PC-3 (cell line): Measurements from ENCODE around the gene SRGAP3. TPM values are rescaled to one million over a fixed set of nuclear protein-coding genes. Genes with fewer than 3 reads are reported as not detected.

Experiments
- ATAC-seq: fragments of 200-7000 bp; cut with Tn5 transposase; 2 replicates; pipeline ENCODE4 v1.9.1; 2020; ENCODE audit warnings: mild to moderate bottlenecking, moderate library complexity
- BruUV-seq: library from RNA; stranded (reverse); fragments of 400-500 nt; replicated peaks from 2 replicates; lab custom pipeline; 2021; lab: Mats Ljungman, UMichigan
- CTCF ChIA-PET: fragments of 300-600 bp; sonication (Branson Sonifier 250); formaldehyde crosslinking; loops from one replicate; lab custom pipeline; 2022; ENCODE audit warnings: antibody characterized with exemption; lab: Charles Lee
- POLR2A ChIA-PET: fragments of 300-600 bp; sonication (Branson Sonifier 250); formaldehyde crosslinking; loops from one replicate; lab custom pipeline; 2022; ENCODE audit warnings: antibody characterized with exemption; ENCODE audit not compliant: unreplicated experiment; lab: Charles Lee
- DNase-seq: peaks from one replicate; pipeline ENCODE4 v3.0.0-alpha.2; 2015
- H2AFZ ChIP-seq: fragments of 300-600 bp; sonication (generic); 2 replicates; pipeline ENCODE4 v1.6.0; 2016; ENCODE audit warnings: antibody characterized with exemption, low read length
- H3F3A ChIP-seq: fragments of 300-600 bp; sonication (generic); one replicate; pipeline ENCODE4 v1.6.0; 2017; ENCODE audit warnings: antibody characterized with exemption, low read length, control low read depth, mild to moderate bottlenecking; ENCODE audit not compliant: unreplicated experiment
- H3K27ac ChIP-seq: fragments of 300-600 bp; sonication (generic); 2 replicates; pipeline ENCODE4 v1.5.1; 2016; ENCODE audit warnings: mild to moderate bottlenecking, low read length
- H3K27me3 ChIP-seq: fragments of 300-600 bp; sonication (generic); 2 replicates; pipeline ENCODE4 v1.6.1; 2016; ENCODE audit warnings: low read length, mixed read lengths
- H3K36me3 ChIP-seq: fragments of 300-600 bp; sonication (generic); 2 replicates; pipeline ENCODE4 v1.6.1; 2016; ENCODE audit warnings: low read depth, mixed run types, low read length, mixed read lengths
- H3K4me1 ChIP-seq: fragments of 300-600 bp; sonication (generic); 2 replicates; pipeline ENCODE4 v1.5.1; 2016; ENCODE audit warnings: low read length; ENCODE audit not compliant: insufficient read depth
- H3K4me2 ChIP-seq: fragments of 300-600 bp; sonication (generic); 2 replicates; pipeline ENCODE4 v1.6.0; 2016; ENCODE audit warnings: low read length
- H3K4me3 ChIP-seq: fragments of 300-600 bp; sonication (generic); 2 replicates; pipeline ENCODE4 v1.5.1; 2016; ENCODE audit warnings: mild to moderate bottlenecking, low read length, mixed read lengths
- H3K79me2 ChIP-seq: fragments of 300-600 bp; sonication (generic); 2 replicates; pipeline ENCODE4 v1.6.1; 2017; ENCODE audit warnings: low read length, mixed read lengths
- H3K9ac ChIP-seq: fragments of 300-600 bp; sonication (generic); 2 replicates; pipeline ENCODE4 v1.6.0; 2016; ENCODE audit warnings: mild to moderate bottlenecking, low read length
- H3K9me2 ChIP-seq: fragments of 300-600 bp; sonication (generic); replicated peaks from 2 replicates; pipeline ENCODE4 v1.6.1; 2016; ENCODE audit warnings: mixed run types, low read length, mixed read lengths
- H3K9me3 ChIP-seq: fragments of 300-600 bp; sonication (generic); 2 replicates; pipeline ENCODE4 v1.6.1; 2016; ENCODE audit warnings: low read length, mixed read lengths
- H4K20me1 ChIP-seq: fragments of 300-600 bp; sonication (generic); 2 replicates; pipeline ENCODE4 v1.6.1; 2016; ENCODE audit warnings: low read length, mixed read lengths
- EZH2 ChIP-seq: fragments of 300-600 bp; sonication (generic); IDR thresholded peaks from one replicate; pipeline ENCODE4 v1.6.1; 2017; ENCODE audit warnings: antibody characterized with exemption, mild to moderate bottlenecking, low read length; ENCODE audit not compliant: unreplicated experiment
- EZH2phosphoT487 ChIP-seq: fragments of 300-600 bp; sonication (generic); IDR thresholded peaks from 2 replicates; pipeline ENCODE4 v1.6.1; 2018; ENCODE audit warnings: mild to moderate bottlenecking, antibody characterized with exemption, low read length, borderline replicate concordance
- intact Hi-C: fragments of 100-400 bp; cut with micrococcal nuclease; formaldehyde crosslinking; loops from 2 replicates; pipeline ENCODE4 v1.9.0; 2023
- total RNA-seq: library from RNA; depleted of rRNA; stranded (reverse); fragments of >200 nt; gene quantifications from 2 replicates; pipeline ENCODE4 v1.2.3, GENCODE V29; 2014
- TF ChIP-seq, protein P1 (sequence below): fragments of 300-600 bp; sonication (generic); conservative IDR thresholded peaks from 2 replicates; pipeline ENCODE4 v1.5.1; 2017; ENCODE audit warnings: antibody characterized with exemption, low read depth, mild to moderate bottlenecking, low read length

Gene SRGAP3
- total RNA-seq, 1 experiment from 2014 or later: 7.5 TPM

DNA sequence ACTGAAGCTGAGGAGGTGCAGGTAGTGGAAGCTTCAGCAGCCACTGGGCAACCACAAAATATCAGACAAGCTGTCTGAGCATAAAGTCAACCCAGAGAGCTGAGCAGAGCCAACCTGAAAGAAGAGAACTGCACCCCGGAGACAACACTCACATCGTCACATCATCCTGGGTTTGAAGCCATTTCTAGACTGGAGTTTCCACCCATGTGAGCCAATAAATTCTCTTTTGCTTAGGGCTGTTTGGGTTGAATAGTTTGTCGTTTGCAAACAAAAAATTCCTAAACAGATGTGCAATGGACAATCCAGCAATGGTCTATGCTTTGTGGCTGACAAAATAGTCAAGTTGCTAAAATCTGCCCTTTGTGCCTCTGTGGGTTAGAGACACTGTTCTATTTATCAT, 270.9 kb downstream of the SRGAP3 start:
- Histone ChIP-seq H3K9me2 (no peaks in the 10 kb centered on the region), H3K36me3 (no peaks in the 10 kb centered on the region), H3K9me3 (no peaks in the 10 kb centered on the region), H3K4me1 (no peaks in the 10 kb centered on the region), H3K4me3 (no peak overlapping the region), H3K27me3 (peaks cover 3% of the 10 kb centered on the region; the same call in 1 of the 2 replicates), H3K27ac (no peak overlapping the region), H3K79me2 (no peaks in the 10 kb centered on the region), H2AFZ (no peak overlapping the region), H4K20me1 (no peaks in the 10 kb centered on the region), H3K9ac (no peak overlapping the region), H3K4me2 (no peak overlapping the region), H3F3A (no peaks in the 10 kb centered on the region)
- BruUV-seq: no TSS peak
- intact Hi-C loops: no loop called here
- no peak for DNase-seq
- CTCF ChIA-PET: no interaction called here
- TF ChIP-seq EZH2phosphoT487 (no peak), EZH2 (no peak)
- TF ChIP-seq, protein P1, sequence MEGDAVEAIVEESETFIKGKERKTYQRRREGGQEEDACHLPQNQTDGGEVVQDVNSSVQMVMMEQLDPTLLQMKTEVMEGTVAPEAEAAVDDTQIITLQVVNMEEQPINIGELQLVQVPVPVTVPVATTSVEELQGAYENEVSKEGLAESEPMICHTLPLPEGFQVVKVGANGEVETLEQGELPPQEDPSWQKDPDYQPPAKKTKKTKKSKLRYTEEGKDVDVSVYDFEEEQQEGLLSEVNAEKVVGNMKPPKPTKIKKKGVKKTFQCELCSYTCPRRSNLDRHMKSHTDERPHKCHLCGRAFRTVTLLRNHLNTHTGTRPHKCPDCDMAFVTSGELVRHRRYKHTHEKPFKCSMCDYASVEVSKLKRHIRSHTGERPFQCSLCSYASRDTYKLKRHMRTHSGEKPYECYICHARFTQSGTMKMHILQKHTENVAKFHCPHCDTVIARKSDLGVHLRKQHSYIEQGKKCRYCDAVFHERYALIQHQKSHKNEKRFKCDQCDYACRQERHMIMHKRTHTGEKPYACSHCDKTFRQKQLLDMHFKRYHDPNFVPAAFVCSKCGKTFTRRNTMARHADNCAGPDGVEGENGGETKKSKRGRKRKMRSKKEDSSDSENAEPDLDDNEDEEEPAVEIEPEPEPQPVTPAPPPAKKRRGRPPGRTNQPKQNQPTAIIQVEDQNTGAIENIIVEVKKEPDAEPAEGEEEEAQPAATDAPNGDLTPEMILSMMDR: no peak
- POLR2A ChIA-PET: no interaction called here
- ATAC-seq: no peak

DNA sequence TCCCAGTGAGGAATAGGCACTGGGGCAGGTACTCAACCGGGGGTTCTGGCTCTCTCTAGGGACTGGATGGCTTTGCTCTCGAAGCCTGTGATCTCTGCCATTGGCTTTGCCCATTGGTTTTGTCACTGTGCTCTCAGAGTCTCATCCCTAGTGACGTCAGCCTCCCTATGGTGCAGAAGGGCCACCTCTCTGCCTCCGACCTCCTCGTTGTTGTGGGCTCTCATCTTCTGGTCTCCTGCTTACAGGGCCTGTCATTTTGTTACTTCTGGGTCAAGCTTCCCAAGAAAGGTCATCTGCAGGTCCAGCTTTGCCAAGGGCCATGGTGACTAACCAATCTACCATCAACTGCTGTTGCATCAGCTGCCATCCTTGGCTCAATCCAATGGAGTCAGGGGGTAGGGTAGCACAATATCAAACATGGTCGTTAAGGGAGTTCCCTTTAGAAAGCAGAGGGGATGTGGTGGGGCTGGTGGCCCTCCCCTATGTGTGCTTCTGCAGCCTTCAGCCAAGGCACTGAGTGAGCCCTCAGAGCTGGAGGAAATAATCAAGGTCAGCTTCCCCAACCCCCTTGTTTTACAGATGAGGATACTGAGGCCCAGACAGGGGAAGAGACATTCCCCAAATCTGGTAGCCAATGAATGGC, 272.8 kb downstream of the SRGAP3 start:
- no TSS peak for BruUV-seq
- no peak overlapping the region for H3K4me2 ChIP-seq

More for the DNA sequence above, 272.8 kb downstream of the SRGAP3 start:
- H3F3A ChIP-seq: no peaks in the 10 kb centered on the region
- no peaks in the 10 kb centered on the region for H3K9me3 ChIP-seq
- H3K36me3 ChIP-seq: no peaks in the 10 kb centered on the region
- no peaks in the 10 kb centered on the region for H3K4me1 ChIP-seq
- no peak overlapping the region for H3K27ac ChIP-seq
- TF ChIP-seq EZH2phosphoT487: no peak
- no peak for TF ChIP-seq EZH2
- TF ChIP-seq, protein P1: no peak
- no peaks in the 10 kb centered on the region for H3K79me2 ChIP-seq
- no peak overlapping the region for H3K9ac ChIP-seq
- H2AFZ ChIP-seq: no peak overlapping the region
- CTCF ChIA-PET: interaction anchor here (0.6 to 0.7 kb wide), 2 partner anchors 11 to 180 kb away, joined by 5 read pairs; no protein-coding TSS in a partner anchor
- DNase-seq: no peak
- intact Hi-C loops: no loop called here
- no peak overlapping the region for H3K4me3 ChIP-seq
- peaks cover 3% of the 10 kb centered on the region; the same call in 1 of the 2 replicates for H3K27me3 ChIP-seq
- no peaks in the 10 kb centered on the region for H4K20me1 ChIP-seq
- no peaks in the 10 kb centered on the region for H3K9me2 ChIP-seq
- POLR2A ChIA-PET: no interaction called here
- no peak for ATAC-seq
